CD4-positive, alpha-beta T cell treated with Interleukin-17A for 1 hour (primary cell): ENCODE results near the gene TNS3.

ENCODE experiments used
- DNase-seq: peaks from one replicate; pipeline ENCODE4 v3.0.0-alpha.2; 2020

The TNS3 gene

DNA sequence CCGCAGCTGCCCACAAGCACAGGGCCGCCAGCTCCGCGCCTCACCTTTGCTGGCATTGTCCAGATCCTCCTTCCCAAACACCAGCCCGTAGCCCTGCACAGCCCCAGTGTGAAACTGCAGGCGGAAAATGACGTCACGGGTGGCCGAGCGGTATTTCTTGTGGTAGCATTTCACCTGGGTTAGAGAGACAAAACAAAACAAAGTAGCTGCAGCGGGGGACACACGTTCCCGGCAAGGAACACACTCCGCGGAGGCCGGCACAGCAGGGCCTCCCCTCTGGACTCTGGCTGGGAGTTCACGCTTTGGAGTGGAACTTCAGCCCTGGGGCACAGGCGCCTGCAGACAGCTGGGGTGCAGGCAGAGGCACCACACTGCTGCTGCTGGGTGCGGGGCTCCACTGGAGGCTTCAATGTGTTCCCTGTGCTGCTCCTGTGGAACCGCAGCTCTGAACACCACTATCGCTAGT is 181.1 kb downstream of the TNS3 start:
- DNase-seq = no peak

GRCh38 chr7:47400001-47400400 is 181.9 kb downstream of the TNS3 start:
- no peak for DNase-seq

DNA sequence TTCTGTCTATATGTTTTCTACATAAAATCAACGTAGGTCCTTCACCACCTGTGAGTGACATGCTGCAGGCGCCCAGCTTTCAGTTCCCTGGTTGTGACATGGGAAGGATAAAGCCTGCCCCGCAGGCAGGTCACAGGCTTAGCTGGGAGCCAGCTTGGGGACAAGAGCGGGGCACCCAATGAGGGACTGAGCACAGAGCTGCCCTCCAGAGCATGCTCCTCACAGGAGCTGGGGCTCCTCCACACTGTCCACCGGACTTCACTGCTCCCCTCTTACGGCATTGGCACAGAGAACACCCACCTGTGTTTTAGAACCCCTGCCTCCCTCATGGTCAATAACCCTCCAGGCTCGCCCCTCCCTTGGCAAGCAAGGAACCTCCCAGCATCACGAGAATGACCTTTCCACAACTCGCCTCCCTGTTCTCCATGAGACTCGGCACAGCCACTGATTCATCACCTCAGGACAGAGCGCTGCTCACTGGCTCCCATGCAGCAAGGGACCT is 187.1 kb downstream of the TNS3 start:
- no peak for DNase-seq

GRCh38 chr7:47394216-47394615 is 187.7 kb downstream of the TNS3 start:
- no peak for DNase-seq

DNA sequence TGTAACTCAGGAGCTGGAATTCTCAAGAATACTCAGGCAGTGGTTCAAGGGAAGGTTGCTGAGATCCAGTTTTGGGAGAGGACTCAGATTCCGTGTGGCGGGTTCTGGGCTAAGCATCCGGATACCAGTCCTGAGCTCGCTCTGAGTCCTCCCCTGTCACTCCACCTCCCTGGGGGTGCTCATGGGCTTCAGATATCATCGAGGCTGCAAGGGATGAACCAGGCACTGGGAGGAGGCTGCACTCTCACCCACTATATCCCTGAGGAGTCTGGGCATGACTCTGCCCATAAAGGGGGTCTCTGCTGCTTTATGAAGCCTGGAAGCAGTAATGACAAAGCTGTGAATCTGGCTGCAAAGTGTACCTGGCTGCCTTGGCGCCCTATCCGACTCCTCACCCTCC is 188.5 kb downstream of the TNS3 start:
- DNase-seq = no peak

- no peak for DNase-seq
Observed at GRCh38 chr7:47392241-47392759, 189.6 kb downstream of the TNS3 start.

- DNase-seq = no peak
Observed at GRCh38 chr7:47391726-47392125, 190.2 kb downstream of the TNS3 start.

DNA sequence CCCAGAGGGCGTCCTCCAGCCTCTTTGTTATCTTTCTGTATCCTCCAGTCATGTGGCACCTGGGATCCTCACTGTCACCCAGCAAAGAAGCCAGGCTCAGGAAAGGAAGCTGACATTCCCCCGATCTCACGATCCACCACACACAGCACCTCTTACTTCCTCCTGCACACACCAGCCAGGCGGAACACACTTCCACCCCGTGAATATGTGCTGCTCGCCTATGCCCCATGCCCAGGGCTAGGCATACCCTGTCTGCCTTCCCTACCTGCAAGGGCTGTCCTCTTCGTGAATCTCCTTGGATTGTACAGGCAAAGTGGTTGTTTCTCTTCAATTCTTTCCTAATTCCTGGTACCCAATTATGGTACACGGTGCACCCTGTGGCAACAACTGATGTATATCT is 191.0 kb downstream of the TNS3 start:
- DNase-seq = no peak

DNA sequence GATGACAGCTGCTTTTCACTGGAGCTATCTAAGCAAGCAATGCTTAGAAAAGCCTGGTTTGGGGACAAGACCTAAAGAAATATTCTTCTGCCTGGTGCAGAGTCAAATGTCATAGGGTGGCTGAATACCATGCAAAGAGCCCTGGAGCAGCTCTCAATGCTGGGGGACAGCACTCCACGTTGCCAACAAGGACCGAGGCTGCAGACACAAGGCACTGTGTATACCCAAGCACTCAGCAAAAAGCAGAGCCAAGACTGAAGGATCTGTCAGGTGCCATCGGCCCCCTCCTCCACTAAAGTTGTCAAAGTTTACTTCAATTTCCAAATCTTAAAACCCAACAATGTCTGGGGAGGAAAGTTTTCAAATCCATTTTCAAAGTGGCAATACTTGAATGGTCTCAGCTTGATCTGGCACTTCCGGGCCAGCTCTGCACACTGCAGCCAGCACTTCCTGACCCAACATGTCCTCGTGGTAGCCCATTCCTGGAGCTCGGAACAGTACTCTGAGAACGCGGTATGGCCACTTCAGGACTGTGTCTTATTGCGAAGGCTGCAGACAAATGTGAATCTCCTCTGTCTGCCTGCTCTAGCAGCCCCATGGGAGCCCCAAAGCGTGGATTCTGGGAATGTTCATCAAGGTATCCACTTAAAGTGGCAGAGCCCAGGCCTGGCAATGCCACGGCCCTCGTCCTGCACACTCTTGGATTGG is 191.8 kb downstream of the TNS3 start:
- no peak for DNase-seq

DNA sequence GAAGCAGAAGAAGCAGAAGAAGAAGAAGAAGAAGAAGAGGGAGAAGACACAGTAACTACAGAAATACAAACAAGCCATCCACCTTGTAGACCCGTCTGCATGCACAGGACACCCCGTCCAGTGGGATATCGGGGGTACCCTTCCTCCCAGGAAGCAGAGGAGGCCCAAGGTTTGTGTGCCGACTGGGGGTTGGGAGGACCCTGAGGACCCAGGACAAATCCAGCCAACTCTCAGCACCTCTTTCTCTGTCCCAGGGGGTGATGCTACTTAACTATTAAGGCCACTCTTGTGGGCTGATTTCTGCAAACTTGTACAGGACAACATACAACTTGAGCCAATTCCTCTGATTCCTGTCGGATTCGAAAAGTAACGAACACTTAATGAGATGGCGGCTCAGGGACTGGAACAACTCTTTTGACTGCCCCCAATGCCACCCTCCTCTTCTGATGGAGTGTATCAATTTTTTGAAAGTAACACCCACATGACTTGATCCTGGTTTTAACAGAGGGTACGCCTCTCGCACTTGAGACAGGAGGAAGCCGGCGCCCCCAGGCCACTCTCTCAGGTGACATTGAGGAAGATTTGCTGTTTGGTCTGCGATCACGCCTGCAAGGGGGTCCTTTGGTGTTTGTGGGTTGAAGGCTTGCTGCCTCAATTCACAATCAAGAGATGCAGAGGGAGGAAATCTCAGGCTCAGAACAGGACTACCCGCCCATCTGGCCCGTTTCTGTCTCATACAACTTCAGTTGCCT is 192.6 kb downstream of the TNS3 start:
- no peak for DNase-seq

- DNase-seq = no peak
Observed at GRCh38 chr7:47387506-47387905, 194.4 kb downstream of the TNS3 start.

DNA sequence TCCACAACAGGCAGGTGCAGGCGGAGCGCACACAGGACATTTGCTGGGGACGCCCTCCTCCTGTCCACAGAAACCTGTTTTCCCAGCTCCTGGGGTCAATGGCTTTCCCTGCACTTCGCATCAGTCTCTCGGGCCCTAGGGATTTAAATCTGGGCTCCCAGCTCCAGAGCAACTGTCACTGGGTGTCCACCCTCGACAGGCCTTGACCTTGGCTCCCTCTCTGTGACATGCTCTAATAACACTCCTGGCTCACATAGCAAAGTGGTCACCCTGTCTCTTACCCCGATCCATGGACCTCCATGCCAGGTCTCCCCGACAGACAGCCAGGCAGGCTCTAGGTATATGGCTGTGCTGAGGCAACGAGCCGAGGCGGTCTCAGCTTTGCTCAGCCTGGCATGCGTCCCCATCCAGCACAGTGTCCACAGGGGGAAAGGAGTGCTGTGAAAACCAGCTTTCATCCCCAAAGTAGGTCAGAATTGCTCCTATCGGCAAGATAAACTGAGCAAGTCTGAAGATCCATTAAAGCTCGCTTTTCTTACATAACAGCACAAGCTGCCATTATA is 195.6 kb downstream of the TNS3 start:
- DNase-seq = no peak

GRCh38 chr7:47385536-47386125 is 196.3 kb downstream of the TNS3 start:
- DNase-seq = no peak

- DNase-seq = no peak
Observed at GRCh38 chr7:47384755-47385535, 197.0 kb downstream of the TNS3 start.

- DNase-seq = no peak
Observed at GRCh38 chr7:47383696-47384445, 198.0 kb downstream of the TNS3 start.

- no peak for DNase-seq
Observed at GRCh38 chr7:47383072-47383471, 198.8 kb downstream of the TNS3 start.

DNA sequence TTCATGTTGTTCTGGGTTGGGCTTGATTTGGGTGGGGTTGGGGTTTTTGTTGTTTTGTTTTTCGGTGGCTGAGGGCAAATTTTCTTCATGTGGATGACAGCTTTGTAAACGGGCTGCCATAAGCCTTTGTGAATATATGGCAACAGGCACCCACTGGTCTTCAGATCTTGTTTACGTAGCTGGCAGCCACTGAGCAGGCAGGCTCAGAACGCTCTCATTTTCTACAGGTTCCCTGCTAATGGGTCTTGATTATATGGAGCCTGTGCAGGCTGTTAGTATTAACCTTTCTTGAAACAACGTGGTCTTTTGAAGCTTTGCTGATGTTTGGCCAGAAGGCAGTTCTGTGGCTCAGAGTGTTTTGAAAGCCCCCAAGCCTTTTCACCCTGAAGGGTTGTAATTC is 199.7 kb downstream of the TNS3 start:
- no peak for DNase-seq

DNA sequence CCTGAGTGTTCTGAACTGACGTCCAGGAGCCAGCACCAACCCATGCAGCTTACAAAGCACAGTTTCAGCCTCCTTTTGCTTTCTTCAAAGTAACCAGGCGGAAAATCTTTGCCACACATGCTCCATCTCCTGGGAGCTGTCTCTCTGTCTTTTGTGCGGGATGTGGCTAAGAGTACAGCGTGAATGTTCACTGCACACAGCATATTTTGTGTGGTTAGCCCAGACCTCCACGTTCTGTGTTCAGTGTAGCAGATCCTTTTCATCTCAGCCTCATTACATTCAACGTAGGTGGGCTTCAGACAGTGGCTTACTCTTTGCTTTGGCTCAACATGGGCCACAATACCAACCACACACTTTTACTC is 200.8 kb downstream of the TNS3 start:
- DNase-seq = no peak

GRCh38 chr7:47380325-47381133 is 201.4 kb downstream of the TNS3 start:
- no peak for DNase-seq

DNA sequence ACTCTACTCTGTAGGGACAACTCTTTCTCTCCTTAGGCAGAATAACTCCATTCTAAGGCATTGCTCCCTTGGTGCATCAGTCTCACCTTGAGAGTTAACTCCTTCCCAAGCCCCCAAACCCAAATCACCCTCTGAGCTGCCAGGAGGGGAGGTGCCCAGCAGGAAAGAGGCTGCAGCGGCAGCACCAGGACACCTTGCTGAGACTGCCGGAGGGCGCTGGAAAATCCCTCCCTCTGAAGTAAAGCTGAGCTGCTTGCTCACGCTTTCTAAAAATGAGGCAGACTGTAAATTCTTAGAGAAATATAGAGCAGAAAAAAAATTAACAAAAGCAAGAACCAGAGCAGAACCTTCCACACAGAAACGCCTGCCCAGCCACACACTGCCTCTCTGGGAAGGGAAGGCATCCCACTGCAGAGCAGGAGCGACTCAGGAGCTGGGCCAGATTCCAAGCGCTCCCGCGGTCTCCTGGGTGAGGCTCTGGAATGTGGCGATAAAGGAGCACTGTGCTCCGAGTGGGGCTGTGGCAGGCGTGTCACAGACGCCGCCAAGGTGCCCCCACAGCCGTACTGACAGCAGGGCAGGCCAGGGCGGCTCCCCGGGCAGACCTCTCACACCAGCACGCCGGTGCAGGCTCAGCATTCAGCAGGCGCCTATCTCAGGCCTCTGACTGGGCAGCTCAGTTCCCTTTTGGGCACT is 202.1 kb downstream of the TNS3 start:
- no peak for DNase-seq
